Measurements from ENCODE around the gene TIMM22. TPM values are rescaled to one million over a fixed set of nuclear protein-coding genes. Genes with fewer than 3 reads are reported as not detected.

Gene TIMM22
- total and polyA plus RNA-seq, 2 of the 13 experiments (the other 11 are each of a cell fraction or from before 2014, with no cell fraction given), result 6.2 to 15.5 TPM

DNA sequence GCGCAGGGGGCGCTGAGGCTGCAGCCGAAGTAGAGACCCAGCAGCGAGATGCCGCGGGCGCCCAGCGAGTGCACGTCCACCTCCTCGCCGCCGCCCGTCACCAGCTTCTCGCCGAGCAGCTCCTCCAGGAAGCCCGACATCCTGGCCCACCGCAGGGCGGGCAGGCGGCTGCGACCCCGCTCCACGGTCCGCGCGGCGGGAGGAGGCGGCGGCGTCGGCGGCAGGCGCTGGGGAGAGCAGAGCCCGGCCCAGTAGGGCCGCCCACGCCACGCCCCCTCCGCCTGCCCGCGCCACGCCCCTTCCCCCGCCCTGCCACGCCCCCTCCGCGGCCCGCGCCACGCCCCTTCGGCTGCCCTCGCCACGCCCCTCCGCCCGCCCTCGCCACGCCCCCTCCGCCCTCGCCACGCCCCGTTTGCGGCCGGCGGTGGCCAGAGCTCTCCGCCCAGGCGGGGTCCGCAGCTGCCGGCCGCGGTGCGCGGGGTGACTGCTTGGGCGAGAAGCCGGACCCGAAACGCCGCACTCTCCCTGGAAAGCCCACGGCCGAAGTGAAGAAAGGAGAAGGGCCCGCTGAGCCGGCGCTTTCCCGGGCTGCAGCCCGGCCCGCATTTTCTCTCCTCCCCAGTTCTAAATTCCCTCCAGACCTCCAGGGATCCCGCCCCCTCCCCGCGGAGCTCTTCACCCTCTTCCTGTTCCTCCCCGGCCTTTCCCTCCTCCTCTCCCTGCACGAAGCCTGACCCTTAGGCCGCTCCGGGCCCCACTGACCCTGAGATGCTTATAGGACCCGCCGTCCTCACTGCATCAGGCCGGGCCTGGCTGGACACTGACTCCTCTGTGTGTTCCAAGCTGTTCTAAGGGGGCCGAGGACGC, 17.2 kb upstream of the TIMM22 start, which contains the start of gene NXN (continued):
- TF ChIP-seq, protein P1, sequence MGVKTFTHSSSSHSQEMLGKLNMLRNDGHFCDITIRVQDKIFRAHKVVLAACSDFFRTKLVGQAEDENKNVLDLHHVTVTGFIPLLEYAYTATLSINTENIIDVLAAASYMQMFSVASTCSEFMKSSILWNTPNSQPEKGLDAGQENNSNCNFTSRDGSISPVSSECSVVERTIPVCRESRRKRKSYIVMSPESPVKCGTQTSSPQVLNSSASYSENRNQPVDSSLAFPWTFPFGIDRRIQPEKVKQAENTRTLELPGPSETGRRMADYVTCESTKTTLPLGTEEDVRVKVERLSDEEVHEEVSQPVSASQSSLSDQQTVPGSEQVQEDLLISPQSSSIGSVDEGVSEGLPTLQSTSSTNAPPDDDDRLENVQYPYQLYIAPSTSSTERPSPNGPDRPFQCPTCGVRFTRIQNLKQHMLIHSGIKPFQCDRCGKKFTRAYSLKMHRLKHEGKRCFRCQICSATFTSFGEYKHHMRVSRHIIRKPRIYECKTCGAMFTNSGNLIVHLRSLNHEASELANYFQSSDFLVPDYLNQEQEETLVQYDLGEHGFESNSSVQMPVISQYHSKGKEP (CRISPR knock-in tag; IDR thresholded peaks at IDR 0.05), result no peak
- TF ChIP-seq GLI4 (CRISPR knock-in tag; IDR thresholded peaks at IDR 0.05; ENCODE audit: borderline replicate concordance) (no peak), RFXANK (CRISPR knock-in tag; IDR thresholded peaks at IDR 0.05) (no peak), ZNF350 (CRISPR knock-in tag; IDR thresholded peaks at IDR 0.05; ENCODE audit: borderline replicate concordance, low read depth) (peak; percentile 35; the same call in 1 of the 2 replicates), ARNT2 (CRISPR knock-in tag; IDR thresholded peaks at IDR 0.05; ENCODE audit: low read depth) (peak; percentile 52; the same call in 1 of the 2 replicates), CEBPG (CRISPR knock-in tag; IDR thresholded peaks at IDR 0.05) (no peak), TRIM24 (CRISPR knock-in tag; IDR thresholded peaks at IDR 0.05) (no peak), MAFG (CRISPR knock-in tag; IDR thresholded peaks at IDR 0.05) (no peak), SRF (IDR thresholded peaks at IDR 0.05; ENCODE audit: low read depth, low read length) (no peak), HOXD1 (CRISPR knock-in tag; IDR thresholded peaks at IDR 0.05) (0 out of 2 replicates have a peak, but pooled peaks have one; percentile 25), RBAK (CRISPR knock-in tag; IDR thresholded peaks at IDR 0.05) (no peak), PHF21A (CRISPR knock-in tag; IDR thresholded peaks at IDR 0.05) (0 out of 2 replicates have a peak, but pooled peaks have one; percentile 17), ZEB1 (IDR thresholded peaks at IDR 0.05; ENCODE audit: insufficient replicate concordance, low read depth) (no peak)
- TF ChIP-seq, protein P2, sequence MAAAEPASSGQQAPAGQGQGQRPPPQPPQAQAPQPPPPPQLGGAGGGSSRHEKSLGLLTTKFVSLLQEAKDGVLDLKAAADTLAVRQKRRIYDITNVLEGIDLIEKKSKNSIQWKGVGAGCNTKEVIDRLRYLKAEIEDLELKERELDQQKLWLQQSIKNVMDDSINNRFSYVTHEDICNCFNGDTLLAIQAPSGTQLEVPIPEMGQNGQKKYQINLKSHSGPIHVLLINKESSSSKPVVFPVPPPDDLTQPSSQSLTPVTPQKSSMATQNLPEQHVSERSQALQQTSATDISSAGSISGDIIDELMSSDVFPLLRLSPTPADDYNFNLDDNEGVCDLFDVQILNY (CRISPR knock-in tag; conservative IDR thresholded peaks at IDR 0.05), result no peak
- TF ChIP-seq, protein P3, sequence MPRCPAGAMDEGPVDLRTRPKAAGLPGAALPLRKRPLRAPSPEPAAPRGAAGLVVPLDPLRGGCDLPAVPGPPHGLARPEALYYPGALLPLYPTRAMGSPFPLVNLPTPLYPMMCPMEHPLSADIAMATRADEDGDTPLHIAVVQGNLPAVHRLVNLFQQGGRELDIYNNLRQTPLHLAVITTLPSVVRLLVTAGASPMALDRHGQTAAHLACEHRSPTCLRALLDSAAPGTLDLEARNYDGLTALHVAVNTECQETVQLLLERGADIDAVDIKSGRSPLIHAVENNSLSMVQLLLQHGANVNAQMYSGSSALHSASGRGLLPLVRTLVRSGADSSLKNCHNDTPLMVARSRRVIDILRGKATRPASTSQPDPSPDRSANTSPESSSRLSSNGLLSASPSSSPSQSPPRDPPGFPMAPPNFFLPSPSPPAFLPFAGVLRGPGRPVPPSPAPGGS (CRISPR knock-in tag; IDR thresholded peaks at IDR 0.05), result no peak; the same call in none of the 2 replicates
- TF ChIP-seq, protein P4, sequence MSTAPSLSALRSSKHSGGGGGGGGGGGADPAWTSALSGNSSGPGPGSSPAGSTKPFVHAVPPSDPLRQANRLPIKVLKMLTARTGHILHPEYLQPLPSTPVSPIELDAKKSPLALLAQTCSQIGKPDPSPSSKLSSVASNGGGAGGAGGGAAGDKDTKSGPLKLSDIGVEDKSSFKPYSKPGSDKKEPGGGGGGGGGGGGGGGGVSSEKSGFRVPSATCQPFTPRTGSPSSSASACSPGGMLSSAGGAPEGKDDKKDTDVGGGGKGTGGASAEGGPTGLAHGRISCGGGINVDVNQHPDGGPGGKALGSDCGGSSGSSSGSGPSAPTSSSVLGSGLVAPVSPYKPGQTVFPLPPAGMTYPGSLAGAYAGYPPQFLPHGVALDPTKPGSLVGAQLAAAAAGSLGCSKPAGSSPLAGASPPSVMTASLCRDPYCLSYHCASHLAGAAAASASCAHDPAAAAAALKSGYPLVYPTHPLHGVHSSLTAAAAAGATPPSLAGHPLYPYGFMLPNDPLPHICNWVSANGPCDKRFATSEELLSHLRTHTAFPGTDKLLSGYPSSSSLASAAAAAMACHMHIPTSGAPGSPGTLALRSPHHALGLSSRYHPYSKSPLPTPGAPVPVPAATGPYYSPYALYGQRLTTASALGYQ (CRISPR knock-in tag; IDR thresholded peaks at IDR 0.05), result no peak
- TF ChIP-seq, protein P5, sequence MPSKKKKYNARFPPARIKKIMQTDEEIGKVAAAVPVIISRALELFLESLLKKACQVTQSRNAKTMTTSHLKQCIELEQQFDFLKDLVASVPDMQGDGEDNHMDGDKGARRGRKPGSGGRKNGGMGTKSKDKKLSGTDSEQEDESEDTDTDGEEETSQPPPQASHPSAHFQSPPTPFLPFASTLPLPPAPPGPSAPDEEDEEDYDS (CRISPR knock-in tag; IDR thresholded peaks at IDR 0.05), result no peak
- TF ChIP-seq, protein P6, sequence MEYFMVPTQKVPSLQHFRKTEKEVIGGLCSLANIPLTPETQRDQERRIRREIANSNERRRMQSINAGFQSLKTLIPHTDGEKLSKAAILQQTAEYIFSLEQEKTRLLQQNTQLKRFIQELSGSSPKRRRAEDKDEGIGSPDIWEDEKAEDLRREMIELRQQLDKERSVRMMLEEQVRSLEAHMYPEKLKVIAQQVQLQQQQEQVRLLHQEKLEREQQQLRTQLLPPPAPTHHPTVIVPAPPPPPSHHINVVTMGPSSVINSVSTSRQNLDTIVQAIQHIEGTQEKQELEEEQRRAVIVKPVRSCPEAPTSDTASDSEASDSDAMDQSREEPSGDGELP (IDR thresholded peaks at IDR 0.05; ENCODE audit: borderline replicate concordance, low read depth), result peak; percentile 26; the same call in 1 of the 2 replicates
- TF ChIP-seq, protein P7, sequence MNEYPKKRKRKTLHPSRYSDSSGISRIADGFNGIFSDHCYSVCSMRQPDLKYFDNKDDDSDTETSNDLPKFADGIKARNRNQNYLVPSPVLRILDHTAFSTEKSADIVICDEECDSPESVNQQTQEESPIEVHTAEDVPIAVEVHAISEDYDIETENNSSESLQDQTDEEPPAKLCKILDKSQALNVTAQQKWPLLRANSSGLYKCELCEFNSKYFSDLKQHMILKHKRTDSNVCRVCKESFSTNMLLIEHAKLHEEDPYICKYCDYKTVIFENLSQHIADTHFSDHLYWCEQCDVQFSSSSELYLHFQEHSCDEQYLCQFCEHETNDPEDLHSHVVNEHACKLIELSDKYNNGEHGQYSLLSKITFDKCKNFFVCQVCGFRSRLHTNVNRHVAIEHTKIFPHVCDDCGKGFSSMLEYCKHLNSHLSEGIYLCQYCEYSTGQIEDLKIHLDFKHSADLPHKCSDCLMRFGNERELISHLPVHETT (CRISPR knock-in tag; conservative IDR thresholded peaks at IDR 0.05), result no peak
- TF ChIP-seq, protein P8, sequence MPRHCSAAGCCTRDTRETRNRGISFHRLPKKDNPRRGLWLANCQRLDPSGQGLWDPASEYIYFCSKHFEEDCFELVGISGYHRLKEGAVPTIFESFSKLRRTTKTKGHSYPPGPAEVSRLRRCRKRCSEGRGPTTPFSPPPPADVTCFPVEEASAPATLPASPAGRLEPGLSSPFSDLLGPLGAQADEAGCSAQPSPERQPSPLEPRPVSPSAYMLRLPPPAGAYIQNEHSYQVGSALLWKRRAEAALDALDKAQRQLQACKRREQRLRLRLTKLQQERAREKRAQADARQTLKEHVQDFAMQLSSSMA (CRISPR knock-in tag; IDR thresholded peaks at IDR 0.05), result no peak
